Adrenal gland (tissue), 5 donors: ENCODE measurements around the gene SMIM29.

Source experiments
- CTCF ChIP-seq, 6 experiments: fragments of 450-650 bp in 4 of 6; fragments of 200-600 bp in 2 of 6; sonication (generic) in 1 of 6; IDR thresholded peaks; 1 replicate in 5 of 6; 2 replicates in 1 of 6; pipeline versions ENCODE4 v1.5.1 to v1.8.0; 2016 to 2021; ENCODE audit warnings: antibody characterized with exemption in 6 of 6, mild to moderate bottlenecking in 2 of 6, moderate library complexity in 1 of 6
- POLR2A ChIP-seq, 2 donors: fragments of 450-650 bp; IDR thresholded peaks; one replicate each; pipeline ENCODE4 v1.6.1; 2017; ENCODE audit warnings: antibody characterized with exemption in 2 of 2, mild to moderate bottlenecking in 2 of 2, moderate library complexity in 1 of 2
- donor health status: DM: no; HTN: no; CAD: no.

DNA sequence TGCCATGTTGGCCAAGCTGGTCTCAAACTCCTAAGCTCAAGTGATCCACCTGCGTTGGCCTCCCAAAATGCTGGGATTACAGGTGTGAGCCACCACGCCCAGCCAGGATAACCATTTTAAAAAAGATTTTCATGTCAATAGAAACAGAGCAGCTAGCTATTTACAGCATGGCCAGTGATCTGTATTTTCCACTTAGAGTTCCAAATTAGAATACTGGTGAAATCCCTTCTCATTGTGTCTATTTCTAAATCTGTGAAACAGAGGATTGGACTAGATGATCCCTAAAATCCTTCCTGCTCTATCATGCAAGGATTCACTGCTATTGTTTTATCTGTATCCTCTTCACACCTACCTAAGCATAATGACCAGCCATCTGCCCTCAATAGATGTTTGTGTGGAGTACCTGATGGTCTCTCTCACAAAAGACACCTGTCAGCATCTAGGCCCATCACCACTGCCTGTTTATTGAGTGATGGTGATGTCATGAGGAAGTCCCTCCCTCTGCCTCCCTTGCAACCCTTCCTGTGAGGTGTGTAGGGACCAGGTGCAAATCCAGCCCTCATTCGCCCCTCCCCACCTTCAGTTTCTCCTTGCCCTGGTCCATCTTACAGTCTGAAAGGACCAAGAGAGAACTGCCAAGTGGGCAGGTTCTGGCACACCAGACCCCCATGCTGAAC, 26.5 kb upstream of the SMIM29 start:
- TF ChIP-seq POLR2A (IDR thresholded peaks at IDR 0.05) (no peak), CTCF (IDR thresholded peaks at IDR 0.05) (no peak)
